ENCODE measurements around the gene IFFO2. TPM values are rescaled to one million over a fixed set of nuclear protein-coding genes. Genes with fewer than 3 reads are reported as not detected.

The IFFO2 gene
- total RNA-seq, 2 donors from 2014 or later, result 2.3 to 14.0 TPM

DNA sequence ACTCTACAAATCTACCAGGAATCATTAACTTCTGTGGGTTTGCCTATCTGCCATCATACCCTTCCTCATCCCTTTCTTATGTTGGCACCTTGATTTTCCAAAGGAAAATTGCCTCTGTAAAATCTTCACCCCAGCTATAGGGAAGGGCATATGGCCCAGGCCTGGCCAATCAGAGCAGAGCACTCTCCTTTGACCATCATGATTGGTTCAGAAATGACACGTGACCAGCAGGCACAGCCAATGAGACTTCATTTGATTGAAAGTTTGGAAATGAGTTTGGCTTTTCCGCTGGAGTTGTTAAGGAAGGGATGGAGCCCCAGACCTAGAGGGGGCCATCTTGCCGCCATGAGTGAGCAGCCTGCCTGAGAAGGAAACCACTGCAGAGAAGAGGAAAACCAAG, 35.1 kb upstream of the IFFO2 start:
- no peak for DNase-seq (ENCODE audit: low spot score)

DNA sequence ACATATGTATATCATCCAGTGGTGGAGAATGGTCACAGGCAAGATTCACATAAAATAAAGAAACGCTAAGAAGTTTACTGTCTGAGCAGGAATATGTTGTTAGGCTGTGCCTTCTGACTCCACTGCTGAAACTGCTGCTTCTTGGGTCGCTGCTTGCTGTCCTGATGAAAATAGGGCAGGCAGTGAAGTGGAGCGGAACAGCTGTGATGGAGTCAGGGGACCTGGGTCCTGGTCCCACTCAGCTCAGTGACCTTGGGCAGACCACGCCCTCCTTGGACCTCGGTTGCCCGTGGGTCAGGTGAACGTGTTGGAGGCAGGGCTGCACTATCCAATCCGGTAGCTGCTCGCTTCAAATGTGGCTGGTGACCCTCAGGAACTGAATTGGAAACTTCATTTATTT, 33.4 kb upstream of the IFFO2 start:
- Histone ChIP-seq H3K4me1 (no peaks in the 10 kb centered on the region), H3K27ac (no peak overlapping the region), H3K36me3 (no peaks in the 10 kb centered on the region), H3K27me3 (no peaks in the 10 kb centered on the region), H3K4me3 (no peak overlapping the region), H3K9me3 (no peaks in the 10 kb centered on the region)
- TF ChIP-seq, protein P1, sequence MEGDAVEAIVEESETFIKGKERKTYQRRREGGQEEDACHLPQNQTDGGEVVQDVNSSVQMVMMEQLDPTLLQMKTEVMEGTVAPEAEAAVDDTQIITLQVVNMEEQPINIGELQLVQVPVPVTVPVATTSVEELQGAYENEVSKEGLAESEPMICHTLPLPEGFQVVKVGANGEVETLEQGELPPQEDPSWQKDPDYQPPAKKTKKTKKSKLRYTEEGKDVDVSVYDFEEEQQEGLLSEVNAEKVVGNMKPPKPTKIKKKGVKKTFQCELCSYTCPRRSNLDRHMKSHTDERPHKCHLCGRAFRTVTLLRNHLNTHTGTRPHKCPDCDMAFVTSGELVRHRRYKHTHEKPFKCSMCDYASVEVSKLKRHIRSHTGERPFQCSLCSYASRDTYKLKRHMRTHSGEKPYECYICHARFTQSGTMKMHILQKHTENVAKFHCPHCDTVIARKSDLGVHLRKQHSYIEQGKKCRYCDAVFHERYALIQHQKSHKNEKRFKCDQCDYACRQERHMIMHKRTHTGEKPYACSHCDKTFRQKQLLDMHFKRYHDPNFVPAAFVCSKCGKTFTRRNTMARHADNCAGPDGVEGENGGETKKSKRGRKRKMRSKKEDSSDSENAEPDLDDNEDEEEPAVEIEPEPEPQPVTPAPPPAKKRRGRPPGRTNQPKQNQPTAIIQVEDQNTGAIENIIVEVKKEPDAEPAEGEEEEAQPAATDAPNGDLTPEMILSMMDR (IDR thresholded peaks at IDR 0.05), result no peak
- DNase-seq (ENCODE audit: low spot score), result no peak

More for the DNA sequence above, 35.1 kb upstream of the IFFO2 start:
- Histone ChIP-seq H3K4me1 (no peaks in the 10 kb centered on the region), H3K9me3 (no peaks in the 10 kb centered on the region), H3K27me3 (no peaks in the 10 kb centered on the region), H3K4me3 (no peak overlapping the region), H3K27ac (no peak overlapping the region), H3K36me3 (no peaks in the 10 kb centered on the region)
- TF ChIP-seq, protein P1 (IDR thresholded peaks at IDR 0.05), result no peak

DNA sequence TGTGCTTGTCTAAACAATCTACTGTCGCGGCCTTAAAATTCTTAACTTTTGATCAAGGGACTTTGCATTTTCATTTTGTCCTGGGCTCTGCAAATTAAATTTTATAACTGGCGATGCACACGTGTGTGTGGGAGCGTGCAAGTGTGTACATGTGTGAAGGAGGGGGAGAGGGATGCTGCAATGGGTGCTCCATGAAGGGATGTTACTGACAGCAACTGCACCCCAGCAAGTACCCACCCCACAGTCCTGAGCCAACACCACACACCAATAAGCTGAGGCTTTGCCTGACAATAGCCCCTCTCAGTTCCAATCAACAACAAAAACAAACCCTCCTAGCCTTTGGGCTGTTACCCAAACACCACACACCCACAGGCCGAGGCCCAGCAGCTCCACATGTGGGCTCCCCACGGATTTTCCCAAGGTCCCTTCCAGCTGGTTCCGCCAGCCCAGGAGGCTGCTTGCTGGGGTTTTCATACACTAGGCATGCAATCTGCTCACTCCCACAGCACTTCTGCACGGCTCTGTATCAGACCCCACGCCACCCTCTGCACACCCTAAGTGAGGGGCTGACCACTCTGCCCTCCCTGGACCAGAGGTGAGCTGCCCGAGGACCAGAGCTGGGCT, 32.8 kb upstream of the IFFO2 start:
- no peak for DNase-seq (ENCODE audit: low spot score)
- no peak overlapping the region for H3K27ac ChIP-seq
- no peaks in the 10 kb centered on the region for H3K4me1 ChIP-seq
- H3K4me3 ChIP-seq, result no peak overlapping the region
- TF ChIP-seq, protein P1 (IDR thresholded peaks at IDR 0.05), result no peak
- no peaks in the 10 kb centered on the region for H3K36me3 ChIP-seq
- H3K27me3 ChIP-seq, result no peaks in the 10 kb centered on the region
- H3K9me3 ChIP-seq, result no peaks in the 10 kb centered on the region

DNA sequence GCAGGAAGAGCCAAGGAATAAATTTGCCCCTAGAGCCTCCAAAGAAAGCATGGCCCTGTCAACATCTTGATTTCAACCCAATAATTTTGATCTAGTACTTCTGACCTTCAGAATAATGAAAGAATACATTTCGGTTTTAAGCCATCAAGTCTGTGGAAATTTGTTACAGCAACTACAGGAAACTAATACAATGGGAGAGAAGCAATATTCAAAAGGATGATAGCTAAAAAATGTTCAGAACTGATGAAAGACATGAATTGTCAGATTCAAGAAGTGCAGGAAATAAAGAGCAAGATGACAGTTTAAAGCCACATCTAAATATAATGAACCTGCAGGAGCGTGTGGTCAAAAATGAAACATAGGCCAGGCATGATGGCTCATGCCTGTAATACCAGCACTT, 24.8 kb upstream of the IFFO2 start:
- TF ChIP-seq, protein P1 (IDR thresholded peaks at IDR 0.05), result no peak
- no peak overlapping the region for H3K27ac ChIP-seq
- no peak for DNase-seq (ENCODE audit: low spot score)

DNA sequence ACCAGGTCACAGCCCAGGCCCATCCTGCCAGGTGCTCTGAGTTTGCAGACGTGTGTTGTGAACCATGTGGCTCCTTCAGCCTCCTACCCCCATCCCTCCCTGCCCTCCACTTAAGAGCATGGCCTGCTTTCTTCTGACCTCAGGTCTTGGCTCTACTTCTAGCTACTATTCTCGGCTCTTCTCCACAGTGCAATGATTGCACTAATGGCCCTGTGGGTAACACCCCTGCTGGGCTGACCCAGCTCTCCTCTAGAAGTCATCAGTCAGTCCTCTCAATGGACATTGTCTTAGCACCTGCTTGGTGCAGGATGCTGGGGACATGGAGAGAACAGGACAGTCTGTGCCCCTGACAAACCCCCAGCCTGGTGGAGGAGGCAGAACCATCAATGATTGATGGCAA, 22.2 kb upstream of the IFFO2 start:
- Histone ChIP-seq H3K4me1 (no peaks in the 10 kb centered on the region), H3K27ac (no peak overlapping the region), H3K27me3 (no peaks in the 10 kb centered on the region), H3K36me3 (no peaks in the 10 kb centered on the region), H3K4me3 (no peak overlapping the region), H3K9me3 (peaks cover 0 to 9% of the 10 kb centered on the region in 2 donors)
- TF ChIP-seq, protein P1 (IDR thresholded peaks at IDR 0.05), result no peak
- DNase-seq (ENCODE audit: low spot score), result no peak

More for the DNA sequence above, 24.8 kb upstream of the IFFO2 start:
- H3K9me3 ChIP-seq, result peaks cover 0 to 9% of the 10 kb centered on the region in 2 donors
- H3K4me1 ChIP-seq, result no peaks in the 10 kb centered on the region
- H3K27me3 ChIP-seq, result no peaks in the 10 kb centered on the region
- H3K36me3 ChIP-seq, result no peaks in the 10 kb centered on the region
- no peak overlapping the region for H3K4me3 ChIP-seq

DNA sequence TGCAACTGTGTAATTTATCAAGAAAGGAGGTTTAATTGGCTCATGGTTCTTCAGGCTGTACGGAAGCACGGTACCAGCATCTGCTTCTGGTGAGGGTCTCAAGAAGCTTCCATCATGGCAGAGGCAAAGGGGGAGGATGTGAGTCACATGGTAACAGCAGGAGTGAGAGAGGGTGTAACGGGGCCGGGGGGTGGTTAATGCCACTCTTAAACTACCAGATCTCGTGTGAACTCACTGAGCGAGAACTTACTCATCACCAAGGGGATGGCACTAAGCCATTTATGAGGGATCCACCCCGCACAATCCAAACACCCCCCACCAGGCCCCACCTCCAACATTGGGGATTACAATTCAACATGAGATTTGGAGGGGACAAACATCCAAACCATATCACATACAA, 21.0 kb upstream of the IFFO2 start:
- TF ChIP-seq, protein P1 (IDR thresholded peaks at IDR 0.05), result no peak
- Histone ChIP-seq H3K27me3 (no peaks in the 10 kb centered on the region), H3K9me3 (peaks cover 0 to 9% of the 10 kb centered on the region in 2 donors), H3K27ac (no peak overlapping the region), H3K4me1 (peaks cover 0 to 8% of the 10 kb centered on the region in 2 donors), H3K4me3 (no peak overlapping the region), H3K36me3 (no peaks in the 10 kb centered on the region)
- DNase-seq (ENCODE audit: low spot score), result no peak

All from right atrium auricular region (tissue), 2 donors.